Thymus (tissue), 11 donors: Measurements from ENCODE around the gene PODXL2. TPM values are rescaled to one million over a fixed set of nuclear protein-coding genes. Genes with fewer than 3 reads are reported as not detected.

ENCODE experiments used
- DNase-seq, 9 donors: peaks; one replicate each; pipeline ENCODE4 v3.0.0-alpha.2; 2013; ENCODE audit warnings: low spot score in 9 of 9, low read depth in 6 of 9, missing footprints in 1 of 9
- H3K27ac ChIP-seq, 2 donors: one replicate each; pipeline ENCODE4 v1.5.1; 2013; ENCODE audit warnings: control low read depth in 1 of 2, low read depth in 1 of 2, low read length in 1 of 2, mild to moderate bottlenecking in 1 of 2, moderate library complexity in 1 of 2
- H3K27me3 ChIP-seq, 2 donors: one replicate each; pipeline ENCODE4 v1.5.1; 2013; ENCODE audit warnings: low read length in 1 of 2; ENCODE audit not compliant: control insufficient read depth in 2 of 2, insufficient read depth in 1 of 2
- H3K36me3 ChIP-seq, 2 donors: one replicate each; pipeline ENCODE4 v1.5.1; 2013; ENCODE audit warnings: low read length in 1 of 2, mild to moderate bottlenecking in 1 of 2, moderate library complexity in 1 of 2; ENCODE audit not compliant: control insufficient read depth in 2 of 2, insufficient read depth in 2 of 2
- H3K4me1 ChIP-seq, 2 donors: one replicate each; pipeline ENCODE4 v1.5.1; 2013; ENCODE audit warnings: low read length in 2 of 2; ENCODE audit not compliant: control insufficient read depth in 2 of 2, insufficient read depth in 2 of 2
- H3K4me3 ChIP-seq, 2 donors: one replicate each; pipeline ENCODE4 v1.5.1; 2013; ENCODE audit warnings: low read length in 2 of 2, control low read depth in 1 of 2, mild to moderate bottlenecking in 1 of 2
- H3K9me3 ChIP-seq, 2 donors: one replicate each; pipeline ENCODE4 v1.5.1; 2013; ENCODE audit warnings: low read length in 1 of 2, mild to moderate bottlenecking in 1 of 2; ENCODE audit not compliant: control insufficient read depth in 2 of 2, insufficient read depth in 1 of 2
- WGBS: extraction: QIAGEN DNeasy Blood & Tissue Kit; methylation state at CpG from one replicate; pipeline ENCODE4 v1.1.7; 2013; 5-methylcytosine and 5-hydroxymethylcytosine counted together
- polyA plus RNA-seq: library from polyadenylated mRNA; stranded (reverse); fragments of 200-250 nt; gene quantifications from one replicate; pipeline ENCODE4 v1.2.3, GENCODE V29; 2013
- total RNA-seq: library from RNA; stranded (reverse); fragments of 120-200 nt; gene quantifications from one replicate; pipeline ENCODE4 v1.2.4, GENCODE V29; 2013
- donor health status: healthy.

Gene PODXL2
- total and polyA plus RNA-seq, 2 donors = 2.2 to 4.3 TPM

DNA sequence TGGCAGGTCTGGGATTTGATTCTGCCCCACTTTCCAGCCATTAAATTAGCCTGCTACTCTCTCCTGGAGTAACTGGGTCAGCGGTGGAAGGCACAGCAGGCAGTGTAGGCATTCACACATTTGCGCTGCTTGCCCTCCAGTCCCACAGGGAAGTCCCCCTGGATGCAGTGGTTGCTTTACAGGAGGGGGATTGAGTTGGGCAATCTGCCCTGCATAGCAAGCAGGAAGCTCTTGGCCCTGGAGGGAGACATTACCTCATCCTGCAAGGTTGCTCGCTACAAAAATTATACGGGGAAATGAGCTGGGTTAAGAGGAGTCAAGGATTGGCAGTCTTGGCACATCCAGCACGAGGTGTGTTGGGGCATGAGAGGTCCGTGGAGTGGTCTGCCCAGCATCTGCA, 16.0 kb upstream of the PODXL2 start:
- 96% methylated on average over 6 of the region's 6 CpGs for WGBS
- Histone ChIP-seq H3K27ac (no peak overlapping the region), H3K4me3 (no peak overlapping the region), H3K27me3 (no peaks in the 10 kb centered on the region), H3K9me3 (no peaks in the 10 kb centered on the region), H3K36me3 (peaks cover 67 to 94% of the 10 kb centered on the region in 2 donors), H3K4me1 (peaks cover 0 to under 1% of the 10 kb centered on the region in 2 donors)
- DNase-seq = no peak

DNA sequence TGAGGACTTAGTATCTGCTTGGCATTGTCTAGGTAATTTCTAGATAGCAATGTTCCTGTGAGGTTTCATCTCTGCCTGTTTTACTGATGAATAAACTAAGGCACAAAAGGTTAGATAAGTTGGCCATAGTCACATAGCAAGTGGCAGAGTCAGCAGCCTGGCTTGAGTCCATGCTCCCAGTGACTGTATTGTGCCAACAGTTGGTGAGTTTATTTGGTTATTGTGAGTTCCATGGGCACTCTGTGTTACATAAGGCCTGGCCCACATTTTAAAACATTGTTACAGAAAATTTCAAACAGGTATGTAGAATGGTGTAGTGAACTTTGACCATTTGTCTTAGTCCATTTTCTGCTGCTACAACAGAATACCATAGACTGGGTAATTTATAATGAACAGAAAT, 15.6 kb upstream of the PODXL2 start:
- no peak for DNase-seq
- Histone ChIP-seq H3K4me3 (no peak overlapping the region), H3K27me3 (no peaks in the 10 kb centered on the region), H3K4me1 (no peaks in the 10 kb centered on the region), H3K9me3 (no peaks in the 10 kb centered on the region), H3K27ac (no peak overlapping the region), H3K36me3 (peaks cover 70 to 94% of the 10 kb centered on the region in 2 donors)

DNA sequence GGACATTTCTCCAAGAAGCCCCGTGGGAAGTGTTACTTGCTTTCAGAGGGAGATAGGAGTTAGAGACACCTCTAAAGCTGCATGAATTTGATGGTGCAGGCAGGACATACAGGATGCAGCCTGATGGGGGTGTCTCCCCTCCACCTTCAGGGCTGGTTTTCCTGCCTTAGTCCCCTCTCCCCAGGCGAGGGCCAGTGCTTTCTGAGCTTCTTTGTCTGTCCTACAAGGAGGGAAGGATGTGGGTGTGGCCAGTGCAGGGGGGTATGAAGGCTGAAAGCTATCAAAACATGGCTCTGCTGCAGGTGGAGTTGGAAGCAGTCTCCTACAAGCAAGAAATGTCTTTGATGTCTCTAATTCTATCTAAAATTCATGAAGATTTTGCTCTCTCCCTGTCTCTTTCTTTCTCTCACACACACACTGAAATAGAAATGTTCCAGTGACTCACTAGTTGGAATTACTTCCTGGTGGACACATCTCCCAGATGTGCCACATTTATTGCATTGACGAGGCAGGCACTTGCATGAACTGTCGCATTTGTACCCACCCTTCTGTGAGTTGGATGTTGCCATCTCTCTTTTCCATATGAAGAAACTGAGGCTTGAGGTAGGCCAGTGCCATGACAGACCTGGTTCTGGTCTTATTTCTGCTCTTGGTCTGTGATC, 13.9 kb upstream of the PODXL2 start:
- WGBS = 90% methylated on average over 4 of the region's 4 CpGs
- Histone ChIP-seq H3K27ac (no peak overlapping the region), H3K4me3 (no peak overlapping the region), H3K36me3 (peaks cover 71 to 95% of the 10 kb centered on the region in 2 donors), H3K27me3 (no peaks in the 10 kb centered on the region), H3K9me3 (no peaks in the 10 kb centered on the region), H3K4me1 (no peaks in the 10 kb centered on the region)
- DNase-seq = no peak

DNA sequence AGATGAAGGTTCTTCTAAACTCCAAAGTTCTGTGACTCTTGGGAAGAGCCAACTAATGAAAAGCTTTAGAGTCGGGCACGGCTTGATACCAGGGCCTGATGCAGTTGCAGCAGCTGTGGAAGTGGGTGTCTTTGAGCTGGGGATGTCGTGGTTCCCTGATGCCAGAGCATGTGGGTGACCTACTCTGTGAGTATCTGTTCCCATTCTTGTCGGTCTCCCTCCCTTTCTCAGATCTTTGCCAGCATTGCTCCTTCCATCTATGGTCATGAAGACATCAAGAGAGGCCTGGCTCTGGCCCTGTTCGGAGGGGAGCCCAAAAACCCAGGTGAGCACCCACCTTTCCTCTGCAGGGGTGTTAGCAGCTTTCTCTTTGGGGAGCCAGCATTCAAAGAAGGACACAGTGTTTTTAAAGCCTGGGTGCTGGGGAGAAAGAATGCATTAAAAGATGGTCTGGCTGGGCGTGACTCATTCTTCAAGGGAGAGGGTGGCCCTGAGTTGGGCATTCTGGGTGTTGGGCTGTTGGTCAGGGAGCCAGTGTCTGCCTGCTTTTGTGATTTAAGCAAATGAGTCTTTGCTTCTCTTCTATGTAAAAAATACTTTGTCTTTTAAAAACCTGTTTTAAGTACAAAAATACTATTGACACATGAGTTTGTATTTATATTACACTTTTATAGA, 13.2 kb upstream of the PODXL2 start:
- Histone ChIP-seq H3K4me3 (no peak overlapping the region), H3K9me3 (no peaks in the 10 kb centered on the region), H3K27me3 (no peaks in the 10 kb centered on the region), H3K4me1 (no peaks in the 10 kb centered on the region), H3K36me3 (peaks cover 70 to 95% of the 10 kb centered on the region in 2 donors), H3K27ac (no peak overlapping the region)
- no peak for DNase-seq
- 96% methylated on average over 6 of the region's 6 CpGs for WGBS

DNA sequence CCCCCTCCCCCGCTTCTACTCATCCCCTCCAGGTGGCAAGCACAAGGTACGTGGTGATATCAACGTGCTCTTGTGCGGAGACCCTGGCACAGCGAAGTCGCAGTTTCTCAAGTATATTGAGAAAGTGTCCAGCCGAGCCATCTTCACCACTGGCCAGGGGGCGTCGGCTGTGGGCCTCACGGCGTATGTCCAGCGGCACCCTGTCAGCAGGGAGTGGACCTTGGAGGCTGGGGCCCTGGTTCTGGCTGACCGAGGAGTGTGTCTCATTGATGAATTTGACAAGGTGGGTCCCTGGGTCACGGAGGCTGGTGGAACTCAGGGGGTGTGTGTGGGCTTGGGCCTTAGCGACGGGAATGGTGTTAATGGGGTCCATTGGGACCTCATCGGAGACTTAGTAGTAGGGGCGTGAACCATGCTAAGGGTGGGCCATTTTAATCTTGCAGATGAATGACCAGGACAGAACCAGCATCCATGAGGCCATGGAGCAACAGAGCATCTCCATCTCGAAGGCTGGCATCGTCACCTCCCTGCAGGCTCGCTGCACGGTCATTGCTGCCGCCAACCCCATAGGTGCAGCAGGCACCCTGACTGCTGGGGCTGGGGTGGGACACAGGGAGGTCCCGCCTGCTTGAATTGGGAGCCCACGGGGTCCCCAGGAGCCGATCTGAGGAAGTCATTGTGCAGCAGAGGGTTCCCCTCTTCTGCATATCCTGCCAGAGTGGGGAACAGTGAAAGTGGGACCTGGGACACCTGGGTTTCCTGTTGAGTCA, 12.0 kb upstream of the PODXL2 start:
- Histone ChIP-seq H3K27me3 (no peaks in the 10 kb centered on the region), H3K36me3 (peaks cover 74 to 98% of the 10 kb centered on the region in 2 donors), H3K4me3 (no peak overlapping the region), H3K9me3 (no peaks in the 10 kb centered on the region), H3K27ac (no peak overlapping the region), H3K4me1 (no peaks in the 10 kb centered on the region)
- 98% methylated on average over 26 of the region's 26 CpGs for WGBS
- DNase-seq = no peak

DNA sequence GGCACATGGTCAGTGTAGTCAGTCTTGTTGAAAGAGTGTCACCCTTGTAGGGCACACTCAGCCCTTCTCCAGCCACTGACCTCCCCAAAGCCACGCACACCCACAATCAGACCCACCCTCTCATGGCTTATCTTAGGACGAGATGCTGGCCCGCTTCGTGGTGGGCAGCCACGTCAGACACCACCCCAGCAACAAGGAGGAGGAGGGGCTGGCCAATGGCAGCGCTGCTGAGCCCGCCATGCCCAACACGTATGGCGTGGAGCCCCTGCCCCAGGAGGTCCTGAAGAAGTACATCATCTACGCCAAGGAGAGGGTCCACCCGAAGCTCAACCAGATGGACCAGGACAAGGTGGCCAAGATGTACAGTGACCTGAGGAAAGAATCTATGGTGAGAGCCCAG, 10.1 kb upstream of the PODXL2 start:
- H3K27ac ChIP-seq = no peak overlapping the region
- no peak overlapping the region for H3K4me3 ChIP-seq
- H3K36me3 ChIP-seq = peaks cover 68 to 87% of the 10 kb centered on the region in 2 donors
- WGBS = 96% methylated on average over 11 of the region's 11 CpGs
- H3K4me1 ChIP-seq = no peaks in the 10 kb centered on the region
- no peaks in the 10 kb centered on the region for H3K9me3 ChIP-seq
- no peak for DNase-seq
- H3K27me3 ChIP-seq = no peaks in the 10 kb centered on the region

DNA sequence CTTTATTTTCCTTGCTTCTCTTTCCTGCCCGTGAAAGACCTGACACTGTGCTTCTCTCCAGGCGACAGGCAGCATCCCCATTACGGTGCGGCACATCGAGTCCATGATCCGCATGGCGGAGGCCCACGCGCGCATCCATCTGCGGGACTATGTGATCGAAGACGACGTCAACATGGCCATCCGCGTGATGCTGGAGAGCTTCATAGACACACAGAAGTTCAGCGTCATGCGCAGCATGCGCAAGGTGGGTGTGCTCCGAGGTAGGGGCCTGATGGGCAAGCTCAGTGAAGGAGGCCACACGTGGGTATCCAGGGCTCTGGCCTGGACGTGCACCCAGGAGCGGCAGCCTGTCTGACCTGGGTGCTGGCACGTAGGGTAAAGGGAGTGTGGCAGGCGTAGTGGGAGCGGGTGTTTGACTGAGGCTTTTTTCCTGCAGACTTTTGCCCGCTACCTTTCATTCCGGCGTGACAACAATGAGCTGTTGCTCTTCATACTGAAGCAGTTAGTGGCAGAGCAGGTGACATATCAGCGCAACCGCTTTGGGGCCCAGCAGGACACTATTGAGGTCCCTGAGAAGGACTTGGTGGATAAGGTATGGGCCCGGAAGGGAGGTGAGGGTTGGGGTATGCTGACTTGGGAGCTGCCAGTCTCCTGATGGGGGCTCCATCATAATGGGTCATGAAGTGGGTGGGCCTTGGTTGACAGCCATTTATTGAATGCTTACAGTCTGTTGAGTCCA, 8.2 kb upstream of the PODXL2 start:
- no peak overlapping the region for H3K27ac ChIP-seq
- 98% methylated on average over 32 of the region's 32 CpGs for WGBS
- no peaks in the 10 kb centered on the region for H3K4me1 ChIP-seq
- H3K27me3 ChIP-seq = no peaks in the 10 kb centered on the region
- no peak overlapping the region for H3K4me3 ChIP-seq
- peaks cover 60 to 69% of the 10 kb centered on the region in 2 donors for H3K36me3 ChIP-seq
- no peak for DNase-seq
- no peaks in the 10 kb centered on the region for H3K9me3 ChIP-seq

DNA sequence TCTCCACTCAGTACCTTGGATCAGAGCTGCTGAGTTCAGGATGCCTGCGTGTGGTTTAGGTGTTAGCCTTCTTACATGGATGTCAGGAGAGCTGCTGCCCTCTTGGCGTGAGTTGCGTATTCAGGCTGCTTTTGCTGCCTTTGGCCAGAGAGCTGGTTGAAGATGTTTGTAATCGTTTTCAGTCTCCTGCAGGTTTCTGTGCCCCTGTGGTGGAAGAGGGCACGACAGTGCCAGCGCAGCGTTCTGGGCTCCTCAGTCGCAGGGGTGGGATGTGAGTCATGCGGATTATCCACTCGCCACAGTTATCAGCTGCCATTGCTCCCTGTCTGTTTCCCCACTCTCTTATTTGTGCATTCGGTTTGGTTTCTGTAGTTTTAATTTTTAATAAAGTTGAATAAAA, 7.0 kb upstream of the PODXL2 start:
- whole genome bisulfite sequencing = 97% methylated on average over 11 of the region's 11 CpGs
- no peaks in the 10 kb centered on the region for H3K27me3 ChIP-seq
- H3K36me3 ChIP-seq = peaks cover 50 to 57% of the 10 kb centered on the region in 2 donors
- H3K4me3 ChIP-seq = no peak overlapping the region
- no peak for DNase-seq
- H3K4me1 ChIP-seq = no peaks in the 10 kb centered on the region
- H3K27ac ChIP-seq = no peak overlapping the region
- no peaks in the 10 kb centered on the region for H3K9me3 ChIP-seq
